Type B pancreatic cell (in vitro differentiated cells): ENCODE measurements around the gene INF2. TPM values are rescaled to one million over a fixed set of nuclear protein-coding genes. Genes with fewer than 3 reads are reported as not detected.
A peak's percentile ranks its signal among the peaks of the same experiment; 100 is the strongest.
"Not testable (repeated sequence)": the region's sequence is repeated elsewhere in the genome, so short reads cannot be mapped to it uniquely, and the experiment has no call there.

Experiments used
- DNase-seq: peaks from one replicate; pipeline ENCODE4 v3.0.0; 2021; ENCODE audit warnings: mixed read lengths; ENCODE audit not compliant: unreplicated experiment; ENCODE audit errors: extremely low spot score
- H3K27ac Mint-ChIP-seq: 2 replicates; pipeline ENCODE4 v1.8.0; 2021; ENCODE audit warnings: mild to moderate bottlenecking, mixed read lengths
- H3K27me3 Mint-ChIP-seq: 2 replicates; pipeline ENCODE4 v1.8.0; 2021; ENCODE audit warnings: mixed read lengths
- H3K36me3 Mint-ChIP-seq: 2 replicates; pipeline ENCODE4 v1.8.0; 2021; ENCODE audit warnings: mixed read lengths
- H3K4me1 Mint-ChIP-seq: one replicate; pipeline ENCODE4 v1.8.0; 2021; ENCODE audit warnings: mixed read lengths; ENCODE audit not compliant: unreplicated experiment
- H3K4me3 Mint-ChIP-seq: 2 replicates; pipeline ENCODE4 v1.8.0; 2021; ENCODE audit warnings: mild to moderate bottlenecking, mixed read lengths
- H3K9me3 Mint-ChIP-seq: 2 replicates; pipeline ENCODE4 v1.8.0; 2021; ENCODE audit warnings: mixed read lengths
- total RNA-seq: library from RNA; stranded (reverse); gene quantifications from 2 replicates; pipeline ENCODE4 v1.2.1, GENCODE V29; 2021; ENCODE audit warnings: low replicate concordance
- TF ChIP-seq, protein P1 (sequence below): fragments of 200-600 bp; sonication (generic); conservative IDR thresholded peaks from 2 replicates; pipeline ENCODE4 v1.5.0; 2021; ENCODE audit warnings: antibody characterized with exemption, mild to moderate bottlenecking

The INF2 gene
- total RNA-seq, 1 donor from 2014 or later = 45.6 TPM

DNA sequence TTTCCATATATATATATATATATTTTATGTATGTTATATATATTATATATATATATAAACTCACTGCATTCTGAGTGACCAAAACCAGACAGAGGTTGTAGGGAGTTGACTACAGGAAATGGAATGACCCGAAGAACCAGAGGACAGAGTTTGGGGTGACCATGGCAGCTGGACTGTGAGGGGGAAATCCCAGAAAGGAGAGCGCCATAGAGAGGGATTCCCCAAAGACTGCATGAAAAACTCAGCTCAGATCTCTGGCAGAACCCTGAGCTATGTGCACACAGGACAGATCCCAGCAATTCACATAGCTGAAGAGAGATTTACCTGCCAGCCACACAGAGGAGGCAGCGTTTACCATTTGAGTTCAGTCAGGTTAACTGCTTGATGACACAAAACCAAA is 19.7 kb upstream of the INF2 start:
- H3K4me1 Mint-ChIP-seq = peaks cover 22% of the 10 kb centered on the region
- no peak overlapping the region for H3K27ac Mint-ChIP-seq
- TF ChIP-seq, protein P1, sequence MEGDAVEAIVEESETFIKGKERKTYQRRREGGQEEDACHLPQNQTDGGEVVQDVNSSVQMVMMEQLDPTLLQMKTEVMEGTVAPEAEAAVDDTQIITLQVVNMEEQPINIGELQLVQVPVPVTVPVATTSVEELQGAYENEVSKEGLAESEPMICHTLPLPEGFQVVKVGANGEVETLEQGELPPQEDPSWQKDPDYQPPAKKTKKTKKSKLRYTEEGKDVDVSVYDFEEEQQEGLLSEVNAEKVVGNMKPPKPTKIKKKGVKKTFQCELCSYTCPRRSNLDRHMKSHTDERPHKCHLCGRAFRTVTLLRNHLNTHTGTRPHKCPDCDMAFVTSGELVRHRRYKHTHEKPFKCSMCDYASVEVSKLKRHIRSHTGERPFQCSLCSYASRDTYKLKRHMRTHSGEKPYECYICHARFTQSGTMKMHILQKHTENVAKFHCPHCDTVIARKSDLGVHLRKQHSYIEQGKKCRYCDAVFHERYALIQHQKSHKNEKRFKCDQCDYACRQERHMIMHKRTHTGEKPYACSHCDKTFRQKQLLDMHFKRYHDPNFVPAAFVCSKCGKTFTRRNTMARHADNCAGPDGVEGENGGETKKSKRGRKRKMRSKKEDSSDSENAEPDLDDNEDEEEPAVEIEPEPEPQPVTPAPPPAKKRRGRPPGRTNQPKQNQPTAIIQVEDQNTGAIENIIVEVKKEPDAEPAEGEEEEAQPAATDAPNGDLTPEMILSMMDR = no peak
- no peaks in the 10 kb centered on the region for H3K9me3 Mint-ChIP-seq
- H3K27me3 Mint-ChIP-seq = no peaks in the 10 kb centered on the region
- no peak overlapping the region for H3K4me3 Mint-ChIP-seq
- no peak for DNase-seq
- H3K36me3 Mint-ChIP-seq = no peaks in the 10 kb centered on the region

DNA sequence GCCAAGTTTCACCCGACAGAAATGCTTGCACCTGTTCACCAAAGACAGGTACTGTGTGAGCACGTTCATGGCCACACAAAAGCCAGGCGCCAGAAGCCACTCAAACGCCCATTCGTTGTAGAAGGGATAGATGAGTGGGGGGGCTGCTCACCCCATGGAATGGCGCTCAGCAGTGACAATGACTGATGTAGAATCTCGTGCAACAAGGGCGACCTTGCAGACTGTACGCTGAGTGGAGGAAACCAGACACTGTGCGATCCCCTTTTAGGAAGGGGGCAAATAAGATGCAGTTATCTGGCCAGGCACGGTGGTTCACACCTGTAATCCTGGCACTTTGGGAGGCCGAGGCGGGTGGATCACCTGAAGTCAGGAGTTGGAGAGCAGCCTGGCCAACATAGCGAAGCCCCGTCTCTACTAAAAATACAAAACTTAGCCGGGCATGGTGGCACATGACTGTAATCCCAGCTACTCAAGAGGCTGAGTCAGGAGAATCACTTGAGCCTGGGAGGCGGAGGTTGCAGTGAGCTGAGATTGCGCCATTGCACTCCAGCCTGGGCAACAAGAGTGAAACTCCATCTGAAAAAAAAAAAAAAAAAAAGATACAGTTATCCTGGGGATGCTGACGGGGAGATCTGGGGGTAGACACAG is 18.0 kb upstream of the INF2 start:
- H3K36me3 Mint-ChIP-seq = not testable (repeated sequence)

DNA sequence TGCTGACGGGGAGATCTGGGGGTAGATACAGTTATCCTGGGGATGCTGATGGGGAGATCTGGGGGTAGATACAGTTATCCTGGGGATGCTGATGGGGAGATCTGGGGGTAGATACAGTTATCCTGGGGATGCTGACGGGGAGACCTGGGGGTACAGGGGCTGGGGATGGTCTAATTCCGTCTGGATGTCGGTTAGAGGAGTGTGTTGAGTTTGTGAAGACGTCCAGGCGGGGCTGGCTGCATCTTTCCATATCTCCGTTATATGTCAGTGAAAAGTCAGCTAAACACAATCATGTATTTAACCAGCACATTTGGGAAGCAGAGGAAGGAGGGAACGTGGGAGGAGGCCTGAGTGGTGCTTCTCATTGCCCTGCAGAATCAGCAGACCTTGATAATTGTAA is 17.3 kb upstream of the INF2 start:
- H3K36me3 Mint-ChIP-seq, H3K27me3 Mint-ChIP-seq, H3K4me3 Mint-ChIP-seq, H3K9me3 Mint-ChIP-seq, H3K27ac Mint-ChIP-seq, DNase-seq: not testable (repeated sequence)
- peaks cover 11% of the 10 kb centered on the region for H3K4me1 Mint-ChIP-seq

More for the DNA sequence above, 18.0 kb upstream of the INF2 start:
- not testable (repeated sequence) for H3K4me3 Mint-ChIP-seq, H3K9me3 Mint-ChIP-seq, H3K27me3 Mint-ChIP-seq, H3K27ac Mint-ChIP-seq, H3K4me1 Mint-ChIP-seq, DNase-seq

DNA sequence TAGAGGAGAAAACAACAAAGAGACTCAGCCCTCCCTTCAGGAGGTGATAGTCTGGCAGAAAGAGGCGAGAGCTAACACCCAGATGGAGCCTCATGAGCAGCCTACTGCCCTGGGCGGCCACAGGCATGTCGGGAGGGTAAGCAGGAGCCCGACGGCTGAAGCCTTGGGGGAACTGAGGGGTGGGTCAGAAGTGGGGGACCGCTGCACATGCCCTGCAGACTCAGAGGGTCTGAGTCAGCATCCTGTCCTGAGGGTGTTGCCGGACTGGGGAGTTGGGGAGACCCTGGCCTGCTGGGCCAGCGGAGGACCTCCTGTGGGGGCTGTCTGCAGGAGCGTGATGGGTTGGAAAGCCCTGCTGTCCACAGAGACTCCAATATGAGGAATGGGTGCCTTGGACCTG is 15.9 kb upstream of the INF2 start:
- TF ChIP-seq, protein P1 = no peak
- Mint-ChIP-seq H3K4me3 (no peak overlapping the region), H3K27me3 (no peaks in the 10 kb centered on the region), H3K36me3 (no peaks in the 10 kb centered on the region), H3K4me1 (peaks cover 11% of the 10 kb centered on the region), H3K9me3 (no peaks in the 10 kb centered on the region), H3K27ac (no peak overlapping the region)
- no peak for DNase-seq

DNA sequence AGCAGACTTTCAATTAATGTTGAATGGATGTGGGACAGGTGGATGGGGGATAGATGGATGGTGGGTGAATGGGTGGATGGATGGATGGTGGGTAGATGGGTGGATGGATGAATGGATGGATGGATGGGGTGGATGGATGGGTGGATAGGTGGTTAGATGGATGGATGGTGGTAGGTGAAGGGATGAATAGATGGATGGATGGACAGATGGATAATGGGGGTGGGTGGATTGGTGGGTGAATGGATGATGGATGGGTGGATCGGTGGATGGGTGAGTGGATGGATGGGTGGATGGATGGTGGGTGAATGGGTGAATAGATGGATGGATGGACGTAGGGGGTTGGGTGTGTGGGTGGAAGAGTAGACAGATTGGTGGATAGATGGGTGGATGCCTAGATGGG is 14.0 kb upstream of the INF2 start:
- Mint-ChIP-seq H3K27me3 (no peaks in the 10 kb centered on the region), H3K4me1 (peaks cover 15% of the 10 kb centered on the region), H3K9me3 (no peaks in the 10 kb centered on the region), H3K36me3 (no peaks in the 10 kb centered on the region), H3K4me3 (no peak overlapping the region), H3K27ac (peak overlapping the region; percentile 26)
- DNase-seq = no peak
- TF ChIP-seq, protein P1 = no peak

DNA sequence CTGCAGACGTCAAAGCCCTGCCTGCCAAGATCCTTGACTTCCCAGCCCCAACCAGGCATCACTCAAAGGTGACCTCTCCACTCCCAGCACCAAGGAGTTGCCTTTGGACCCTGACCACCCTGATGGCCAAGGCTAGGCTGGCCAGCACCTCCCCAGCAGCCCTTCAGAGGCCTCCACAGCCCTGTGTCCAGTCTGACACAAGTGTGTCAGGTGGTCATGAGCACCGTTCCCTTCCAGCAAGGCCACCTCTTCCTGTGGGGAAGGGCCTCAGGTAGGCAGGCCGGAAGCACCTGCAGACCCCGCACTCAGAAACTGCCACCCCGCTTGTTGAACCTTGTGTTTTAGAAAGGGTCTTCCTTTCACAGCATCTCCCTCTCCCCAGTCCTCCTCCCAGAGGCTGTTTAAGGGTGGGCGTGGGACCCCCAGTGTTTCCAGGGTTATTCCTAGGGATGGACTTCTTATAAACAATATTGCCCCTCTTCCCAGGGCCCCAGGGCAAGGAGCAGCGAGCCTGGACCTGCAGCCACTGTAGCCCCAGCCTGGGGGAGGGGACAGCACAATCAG is 13.2 kb upstream of the INF2 start:
- H3K36me3 Mint-ChIP-seq = no peaks in the 10 kb centered on the region
- no peak overlapping the region for H3K4me3 Mint-ChIP-seq
- no peak overlapping the region for H3K27ac Mint-ChIP-seq
- no peaks in the 10 kb centered on the region for H3K9me3 Mint-ChIP-seq
- no peaks in the 10 kb centered on the region for H3K27me3 Mint-ChIP-seq
- DNase-seq = no peak
- peaks cover 22% of the 10 kb centered on the region for H3K4me1 Mint-ChIP-seq
- TF ChIP-seq, protein P1 = no peak
